HG03354 (cell line): Measurements from ENCODE around the gene GADL1.

ENCODE experiments used
- ATAC-seq: cut with Tn5 transposase; IDR thresholded peaks from one replicate; pipeline ENCODE4 v1.9.1; 2021; ENCODE audit warnings: mild to moderate bottlenecking; ENCODE audit not compliant: unreplicated experiment, poor library complexity, severe bottlenecking

GADL1 gene

GRCh38 chr3:30702828-30703397, 191.5 kb downstream of the GADL1 start:
- ATAC-seq, result no peak

- no peak for ATAC-seq
Measured at GRCh38 chr3:30702038-30702827, 192.2 kb downstream of the GADL1 start.

DNA sequence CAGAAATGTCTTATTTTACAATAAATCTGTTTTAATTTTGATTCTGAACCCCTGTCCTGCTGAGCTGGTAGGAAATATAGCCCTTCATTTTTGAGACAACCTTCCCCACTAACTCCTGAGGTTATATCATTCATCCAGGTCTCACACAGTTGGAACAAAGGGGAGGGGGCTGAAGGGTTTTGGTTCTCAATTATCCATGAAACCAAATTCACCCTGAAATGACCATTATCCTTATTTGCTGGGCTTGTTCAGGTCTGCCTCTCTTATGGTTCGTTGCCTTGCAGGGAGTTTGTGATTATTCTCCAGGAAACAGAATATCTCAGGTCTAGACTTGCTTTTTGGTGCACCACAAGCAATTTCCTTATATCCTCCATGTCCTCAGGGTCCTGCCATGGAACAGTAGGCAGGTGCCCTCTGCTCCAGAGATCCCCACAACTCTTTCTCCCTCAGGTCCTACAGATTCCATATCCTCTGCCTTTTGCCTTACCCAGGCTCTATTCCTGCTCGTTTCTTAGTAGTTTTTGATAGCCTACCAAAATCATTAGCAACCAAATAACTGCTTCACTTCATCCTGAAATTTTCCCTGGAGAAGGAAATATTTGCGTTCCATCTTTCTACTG, 193.6 kb downstream of the GADL1 start:
- ATAC-seq, result no peak

- no peak for ATAC-seq
Measured at GRCh38 chr3:30699927-30700326, 194.5 kb downstream of the GADL1 start.

GRCh38 chr3:30698549-30698948, 195.9 kb downstream of the GADL1 start:
- no peak for ATAC-seq

- ATAC-seq, result no peak
Measured at GRCh38 chr3:30696896-30697295, 197.6 kb downstream of the GADL1 start.

DNA sequence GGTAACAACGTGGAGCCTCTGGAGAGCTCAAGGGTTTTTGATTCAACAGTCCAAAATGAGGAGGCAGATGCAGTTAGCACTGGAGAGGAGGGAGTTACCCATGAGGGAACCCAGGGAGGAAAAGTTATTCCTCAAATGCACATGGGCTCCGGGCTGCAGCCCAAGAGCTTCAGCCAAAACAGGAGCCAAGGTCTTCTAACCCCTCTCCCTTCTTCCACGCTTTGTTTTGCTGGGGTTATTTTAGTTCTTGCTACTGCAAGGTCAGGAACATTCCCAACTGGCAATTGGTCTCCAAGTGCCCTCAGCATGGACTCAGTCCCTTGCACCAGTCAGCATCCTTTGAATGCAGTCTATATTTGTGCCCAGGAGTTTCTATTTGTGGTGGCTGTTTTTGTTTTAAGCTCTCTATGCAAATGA, 198.1 kb downstream of the GADL1 start:
- ATAC-seq, result no peak

DNA sequence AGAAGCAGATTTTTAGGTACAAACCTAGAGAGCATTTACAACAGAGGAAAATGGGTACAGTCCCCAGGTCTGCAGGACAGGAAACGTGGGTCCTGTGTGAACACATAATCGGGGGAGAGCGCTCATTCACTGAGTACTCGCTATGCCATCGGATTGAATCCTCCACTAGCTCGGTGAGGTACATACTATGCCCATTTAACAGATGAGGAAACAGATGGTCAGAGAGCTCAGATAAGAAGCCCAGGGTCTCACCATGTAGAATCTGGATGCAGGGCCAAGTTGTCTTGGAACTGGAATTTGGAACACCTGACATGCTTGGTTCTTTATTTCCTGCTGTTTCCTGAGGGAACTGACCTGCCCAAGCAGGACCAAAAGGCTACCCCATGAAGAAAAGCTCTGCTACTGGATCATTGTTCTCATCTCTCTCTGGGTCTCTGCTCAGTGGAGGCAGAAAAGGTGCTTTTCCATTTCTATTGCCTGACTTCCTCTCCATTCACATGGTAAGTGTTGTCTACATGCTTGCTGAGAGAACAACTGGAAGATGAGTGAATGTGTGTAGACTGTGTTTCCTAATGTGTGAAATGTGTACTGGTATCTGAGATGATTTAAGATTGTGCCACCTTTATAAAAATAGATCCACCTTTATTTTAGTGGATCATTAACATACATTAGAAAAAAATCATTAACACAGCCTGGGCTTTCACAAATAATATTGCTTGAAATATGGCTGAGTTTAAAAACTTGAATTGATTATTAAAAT, 199.0 kb downstream of the GADL1 start:
- ATAC-seq, result no peak

DNA sequence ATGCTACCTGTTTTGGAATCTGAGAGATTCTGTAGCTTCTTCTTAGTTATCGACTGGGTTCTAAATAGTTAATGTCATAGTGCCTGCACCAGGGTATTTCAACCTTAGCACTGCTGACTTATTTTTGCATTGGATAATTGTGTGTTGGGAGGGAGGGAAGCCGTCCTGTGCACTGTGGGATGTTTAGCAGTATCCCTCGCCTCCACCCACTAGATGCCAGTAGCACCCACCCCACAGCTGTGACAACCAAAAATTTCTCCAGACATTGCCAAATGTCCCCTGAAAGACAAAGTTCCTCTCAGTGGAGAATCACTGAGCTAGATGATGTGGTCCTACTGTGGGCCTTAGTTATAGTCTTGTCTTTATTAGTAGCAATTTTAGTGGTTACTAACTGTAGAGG, 199.8 kb downstream of the GADL1 start:
- ATAC-seq, result no peak

GRCh38 chr3:30694148-30694547, 200.3 kb downstream of the GADL1 start:
- ATAC-seq, result no peak

DNA sequence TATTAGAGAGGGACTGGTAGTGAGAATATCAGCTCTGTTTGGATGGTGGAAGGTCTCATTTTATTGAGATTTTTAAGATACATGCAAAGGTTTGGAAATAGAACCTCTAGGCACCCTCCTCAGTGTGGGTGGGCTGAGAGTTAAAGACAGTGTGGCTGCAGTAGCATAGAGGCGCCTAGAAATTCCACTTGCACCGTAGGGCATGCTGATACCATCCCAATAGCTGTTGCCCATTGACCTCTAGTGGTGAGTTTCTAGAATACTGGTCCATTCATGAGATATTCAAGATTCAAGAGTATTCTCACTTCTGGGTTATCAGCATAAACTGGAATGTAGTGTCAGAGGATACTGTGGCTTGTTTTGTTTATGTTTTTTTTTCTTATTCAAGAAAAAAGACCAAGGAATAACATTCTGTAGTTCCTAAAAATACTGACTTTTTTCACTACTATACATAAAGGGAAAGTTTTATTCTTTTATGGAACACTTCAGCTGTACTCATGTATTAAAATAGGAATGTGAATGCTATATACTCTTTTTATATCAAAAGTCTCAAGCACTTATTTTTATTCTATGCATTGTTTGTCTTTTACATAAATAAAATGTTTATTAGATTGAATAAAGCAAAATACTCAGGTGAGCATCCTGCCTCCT, 200.9 kb downstream of the GADL1 start:
- ATAC-seq, result peak; percentile 97

DNA sequence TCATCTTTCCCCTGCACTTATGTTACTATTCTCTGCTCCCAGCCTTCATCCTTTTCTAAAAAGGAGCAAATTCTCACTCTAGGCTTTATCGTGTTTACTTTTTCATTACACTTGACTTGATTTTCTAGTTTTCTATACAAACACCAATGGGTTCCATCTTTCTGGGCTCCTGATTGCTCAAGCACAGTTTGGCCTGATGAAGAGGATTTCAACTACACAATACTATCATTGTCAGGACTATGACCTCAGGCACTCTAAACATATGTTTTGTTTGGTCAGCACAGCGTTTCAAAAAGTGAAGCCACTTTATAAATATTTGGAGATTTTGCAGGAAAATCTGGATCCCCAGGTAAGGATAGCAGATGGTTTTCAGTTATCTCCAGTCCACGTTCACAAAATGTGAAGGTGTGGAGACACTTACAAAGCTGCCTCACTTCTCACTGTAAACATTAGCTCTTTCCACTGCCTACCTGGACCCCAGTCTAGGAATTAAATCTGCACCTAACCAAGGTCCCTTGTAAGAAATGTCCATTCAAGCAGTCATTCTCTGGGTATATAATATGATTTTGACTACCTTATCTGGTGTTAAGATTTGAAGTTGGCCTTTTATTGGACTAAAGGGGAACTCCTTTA, 201.8 kb downstream of the GADL1 start:
- no peak for ATAC-seq

DNA sequence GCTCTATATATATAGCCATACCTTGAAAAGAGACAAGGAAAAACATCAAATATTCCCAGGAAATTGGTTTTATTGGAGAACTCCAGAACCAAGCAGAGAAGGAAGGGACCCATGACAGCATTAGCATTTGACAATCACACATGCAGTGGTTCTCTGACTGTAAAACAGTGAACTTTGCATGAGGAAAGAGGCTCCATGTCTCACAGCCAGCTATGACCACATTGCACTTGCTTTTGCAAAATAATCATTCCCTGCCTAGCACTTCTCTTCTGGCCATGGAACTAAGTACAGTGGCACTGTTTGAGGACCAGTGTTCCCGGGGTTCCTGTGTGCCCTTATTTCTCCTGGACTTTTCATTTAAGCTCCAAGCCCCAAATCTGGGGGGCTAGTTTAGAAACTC, 202.5 kb downstream of the GADL1 start:
- no peak for ATAC-seq

DNA sequence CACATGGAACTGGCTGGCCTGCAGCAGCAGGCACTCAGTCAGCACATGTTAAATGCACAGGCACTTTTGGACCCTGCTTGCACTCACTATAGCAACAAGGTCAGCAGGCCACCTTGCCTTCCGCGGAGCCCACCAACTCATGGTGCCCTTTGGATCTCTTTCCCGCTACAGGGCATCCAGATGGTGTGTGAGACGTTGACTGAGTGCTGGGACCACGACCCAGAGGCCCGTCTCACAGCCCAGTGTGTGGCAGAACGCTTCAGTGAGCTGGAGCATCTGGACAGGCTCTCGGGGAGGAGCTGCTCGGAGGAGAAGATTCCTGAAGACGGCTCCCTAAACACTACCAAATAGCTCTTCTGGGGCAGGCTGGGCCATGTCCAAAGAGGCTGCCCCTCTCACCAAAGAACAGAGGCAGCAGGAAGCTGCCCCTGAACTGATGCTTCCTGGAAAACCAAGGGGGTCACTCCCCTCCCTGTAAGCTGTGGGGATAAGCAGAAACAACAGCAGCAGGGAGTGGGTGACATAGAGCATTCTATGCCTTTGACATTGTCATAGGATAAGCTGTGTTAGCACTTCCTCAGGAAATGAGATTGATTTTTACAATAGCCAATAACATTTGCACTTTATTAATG, 203.1 kb downstream of the GADL1 start:
- ATAC-seq, result no peak

DNA sequence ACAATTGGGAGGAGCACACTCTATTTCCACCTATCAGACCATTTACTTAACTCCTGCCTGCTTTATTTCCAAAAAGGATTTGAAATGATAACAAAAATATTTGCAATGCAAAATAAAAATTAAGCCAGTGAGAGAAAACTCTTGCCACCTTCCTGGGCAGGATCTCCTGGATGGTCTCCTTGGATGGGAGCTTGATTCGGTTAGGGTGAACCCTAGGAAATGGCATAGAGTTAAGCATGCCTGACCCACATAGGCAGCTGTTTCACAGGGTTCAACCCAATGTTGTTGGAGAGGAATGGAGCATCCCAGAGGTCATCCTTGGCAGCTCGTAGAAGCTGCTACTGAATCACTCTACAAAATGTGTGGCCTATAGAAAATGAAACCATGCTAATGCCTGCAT, 204.3 kb downstream of the GADL1 start:
- no peak for ATAC-seq

GRCh38 chr3:30688776-30689641, 205.5 kb downstream of the GADL1 start:
- ATAC-seq, result no peak

- no peak for ATAC-seq
Measured at GRCh38 chr3:30687930-30688570, 206.4 kb downstream of the GADL1 start.

GRCh38 chr3:30686799-30687198, 207.7 kb downstream of the GADL1 start:
- no peak for ATAC-seq
